GM23338 (cell line): ENCODE measurements around the gene LRSAM1.

ENCODE experiments used
- EZH2 ChIP-seq: fragments of 200-600 bp; sonication (generic); IDR thresholded peaks from one replicate; pipeline ENCODE4 v1.8.0; 2017; ENCODE audit warnings: antibody characterized with exemption, mild to moderate bottlenecking, low read depth; ENCODE audit not compliant: unreplicated experiment
- JUNB ChIP-seq: IDR thresholded peaks from one replicate; pipeline ENCODE4 v1.6.1; 2016; ENCODE audit warnings: antibody characterized with exemption; ENCODE audit not compliant: unreplicated experiment
- TF ChIP-seq, protein P1 (sequence below): IDR thresholded peaks from one replicate; pipeline ENCODE4 v1.6.1; 2018; ENCODE audit warnings: antibody characterized with exemption; ENCODE audit not compliant: unreplicated experiment
- TF ChIP-seq, protein P2 (sequence below), 2 experiments: fragments of 200-600 bp in 1 of 2; sonication (generic) in 1 of 2; conservative IDR thresholded peaks; 2 replicates each; pipeline versions ENCODE4 v1.5.1 to v1.6.1; 2016 to 2017; ENCODE audit warnings: antibody characterized with exemption in 2 of 2, low read depth in 2 of 2, mild to moderate bottlenecking in 2 of 2, moderate library complexity in 1 of 2

- TF ChIP-seq, protein P1, sequence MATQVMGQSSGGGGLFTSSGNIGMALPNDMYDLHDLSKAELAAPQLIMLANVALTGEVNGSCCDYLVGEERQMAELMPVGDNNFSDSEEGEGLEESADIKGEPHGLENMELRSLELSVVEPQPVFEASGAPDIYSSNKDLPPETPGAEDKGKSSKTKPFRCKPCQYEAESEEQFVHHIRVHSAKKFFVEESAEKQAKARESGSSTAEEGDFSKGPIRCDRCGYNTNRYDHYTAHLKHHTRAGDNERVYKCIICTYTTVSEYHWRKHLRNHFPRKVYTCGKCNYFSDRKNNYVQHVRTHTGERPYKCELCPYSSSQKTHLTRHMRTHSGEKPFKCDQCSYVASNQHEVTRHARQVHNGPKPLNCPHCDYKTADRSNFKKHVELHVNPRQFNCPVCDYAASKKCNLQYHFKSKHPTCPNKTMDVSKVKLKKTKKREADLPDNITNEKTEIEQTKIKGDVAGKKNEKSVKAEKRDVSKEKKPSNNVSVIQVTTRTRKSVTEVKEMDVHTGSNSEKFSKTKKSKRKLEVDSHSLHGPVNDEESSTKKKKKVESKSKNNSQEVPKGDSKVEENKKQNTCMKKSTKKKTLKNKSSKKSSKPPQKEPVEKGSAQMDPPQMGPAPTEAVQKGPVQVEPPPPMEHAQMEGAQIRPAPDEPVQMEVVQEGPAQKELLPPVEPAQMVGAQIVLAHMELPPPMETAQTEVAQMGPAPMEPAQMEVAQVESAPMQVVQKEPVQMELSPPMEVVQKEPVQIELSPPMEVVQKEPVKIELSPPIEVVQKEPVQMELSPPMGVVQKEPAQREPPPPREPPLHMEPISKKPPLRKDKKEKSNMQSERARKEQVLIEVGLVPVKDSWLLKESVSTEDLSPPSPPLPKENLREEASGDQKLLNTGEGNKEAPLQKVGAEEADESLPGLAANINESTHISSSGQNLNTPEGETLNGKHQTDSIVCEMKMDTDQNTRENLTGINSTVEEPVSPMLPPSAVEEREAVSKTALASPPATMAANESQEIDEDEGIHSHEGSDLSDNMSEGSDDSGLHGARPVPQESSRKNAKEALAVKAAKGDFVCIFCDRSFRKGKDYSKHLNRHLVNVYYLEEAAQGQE = no peak
- TF ChIP-seq JUNB (no peak), EZH2 (no peak)
- TF ChIP-seq, protein P2, sequence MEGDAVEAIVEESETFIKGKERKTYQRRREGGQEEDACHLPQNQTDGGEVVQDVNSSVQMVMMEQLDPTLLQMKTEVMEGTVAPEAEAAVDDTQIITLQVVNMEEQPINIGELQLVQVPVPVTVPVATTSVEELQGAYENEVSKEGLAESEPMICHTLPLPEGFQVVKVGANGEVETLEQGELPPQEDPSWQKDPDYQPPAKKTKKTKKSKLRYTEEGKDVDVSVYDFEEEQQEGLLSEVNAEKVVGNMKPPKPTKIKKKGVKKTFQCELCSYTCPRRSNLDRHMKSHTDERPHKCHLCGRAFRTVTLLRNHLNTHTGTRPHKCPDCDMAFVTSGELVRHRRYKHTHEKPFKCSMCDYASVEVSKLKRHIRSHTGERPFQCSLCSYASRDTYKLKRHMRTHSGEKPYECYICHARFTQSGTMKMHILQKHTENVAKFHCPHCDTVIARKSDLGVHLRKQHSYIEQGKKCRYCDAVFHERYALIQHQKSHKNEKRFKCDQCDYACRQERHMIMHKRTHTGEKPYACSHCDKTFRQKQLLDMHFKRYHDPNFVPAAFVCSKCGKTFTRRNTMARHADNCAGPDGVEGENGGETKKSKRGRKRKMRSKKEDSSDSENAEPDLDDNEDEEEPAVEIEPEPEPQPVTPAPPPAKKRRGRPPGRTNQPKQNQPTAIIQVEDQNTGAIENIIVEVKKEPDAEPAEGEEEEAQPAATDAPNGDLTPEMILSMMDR (conservative IDR thresholded peaks at IDR 0.05; ENCODE audit: low read depth in 2 of 2) = no peak
Observed at GRCh38 chr9:127422787-127423186, 28.5 kb upstream of the LRSAM1 start.
